GM12878 (cell line): Measurements from ENCODE around the gene PRKCD. TPM values are rescaled to one million over a fixed set of nuclear protein-coding genes. Genes with fewer than 3 reads are reported as not detected.

Experiments
- ATAC-seq: fragments of 200-7000 bp; cut with Tn5 transposase; 3 replicates; pipeline ENCODE4 v1.9.1; 2020; ENCODE audit warnings: mild to moderate bottlenecking, moderate library complexity
- BruUV-seq: library from RNA; stranded (reverse); fragments of 400-500 nt; replicated peaks from 2 replicates; lab custom pipeline; 2021; lab: Mats Ljungman, UMichigan
- CTCF ChIA-PET: fragments of 300-600 bp; sonication (Branson Sonifier 250); formaldehyde crosslinking; extraction: SDS; loops from one replicate; lab custom pipeline; 2021; ENCODE audit warnings: inconsistent platforms; lab: Yijun Ruan, JAX
- POLR2A ChIA-PET: fragments of 350-600 bp; formaldehyde crosslinking; extraction: SDS; loops from one replicate; lab custom pipeline; 2021; ENCODE audit warnings: inconsistent platforms; lab: Charles Lee
- RAD21 ChIA-PET: fragments of 300-600 bp; sonication (Branson Sonifier 250); formaldehyde crosslinking; loops from one replicate; lab custom pipeline; 2023; ENCODE audit warnings: antibody characterized with exemption; ENCODE audit not compliant: unreplicated experiment; lab: Charles Lee
- SMC1A ChIA-PET: fragments of 300-600 bp; sonication (Branson Sonifier 250); formaldehyde crosslinking; loops from one replicate; lab custom pipeline; 2023; ENCODE audit not compliant: unreplicated experiment, uncharacterized antibody; lab: Charles Lee
- DNase-seq: peaks from one replicate; pipeline ENCODE4 v3.0.0-alpha.2; 2011; ENCODE audit warnings: low read depth, low spot score
- FAIRE-seq: peaks from 3 replicates; lab custom pipeline; 2011; peaks lifted over from hg19 to GRCh38; lab: Jason Lieb, UNC
- H2AFZ ChIP-seq: 2 replicates; pipeline ENCODE4 v1.6.0; 2011; ENCODE audit warnings: low read depth, low read length, control low read depth; ENCODE audit not compliant: control insufficient read depth
- H3K27ac ChIP-seq: 2 replicates; pipeline ENCODE4 v1.5.1; 2011; ENCODE audit warnings: control low read depth; ENCODE audit not compliant: control insufficient read depth, insufficient read depth
- H3K27me3 ChIP-seq, 2 experiments: replicated peaks in 1 of 2; 2 replicates each; pipeline versions ENCODE4 v1.6.0 to v1.6.1; 2011; ENCODE audit warnings: low read length in 1 of 2; ENCODE audit not compliant: control insufficient read depth in 2 of 2, insufficient read depth in 2 of 2
- H3K36me3 ChIP-seq, 2 experiments: 2 replicates each; pipeline ENCODE4 v1.5.1; 2011; ENCODE audit warnings: low read length in 1 of 2; ENCODE audit not compliant: control insufficient read depth in 2 of 2, insufficient read depth in 2 of 2
- H3K4me1 ChIP-seq: 2 replicates; pipeline ENCODE4 v1.6.1; 2011; ENCODE audit warnings: mild to moderate bottlenecking, low read length, moderate library complexity, mixed read lengths; ENCODE audit not compliant: control insufficient read depth, insufficient read depth
- H3K4me2 ChIP-seq: 2 replicates; pipeline ENCODE4 v1.6.0; 2011; ENCODE audit warnings: control low read depth; ENCODE audit not compliant: control insufficient read depth, insufficient read depth
- H3K4me3 ChIP-seq: fragments of 200-600 bp; sonication (generic); 2 replicates; pipeline ENCODE4 v1.5.1; 2016
- H3K79me2 ChIP-seq: 2 replicates; pipeline ENCODE4 v1.6.0; 2011; ENCODE audit warnings: low read length; ENCODE audit not compliant: control insufficient read depth, insufficient read depth
- H3K9ac ChIP-seq: 2 replicates; pipeline ENCODE4 v1.8.0; 2011; ENCODE audit warnings: low read length, control low read depth, mixed read lengths; ENCODE audit not compliant: control insufficient read depth, insufficient read depth
- H3K9me3 ChIP-seq: replicated peaks from 3 replicates; pipeline ENCODE4 v1.5.1; 2011; ENCODE audit warnings: mild to moderate bottlenecking, low read length; ENCODE audit not compliant: control insufficient read depth, insufficient read depth
- H4K20me1 ChIP-seq: 2 replicates; pipeline ENCODE4 v1.6.0; 2011; ENCODE audit not compliant: control insufficient read depth, insufficient read depth
- BACH1 ChIP-seq: fragments of 450-650 bp; IDR thresholded peaks from 2 replicates; pipeline ENCODE4 v1.6.1; 2017; ENCODE audit warnings: mild to moderate bottlenecking, borderline replicate concordance
- HSF1 ChIP-seq: fragments of 150-350 bp; IDR thresholded peaks from 2 replicates; pipeline ENCODE4 v1.6.1; 2014; ENCODE audit warnings: mild to moderate bottlenecking, low read depth, low read length
- MEF2A ChIP-seq: IDR thresholded peaks from 2 replicates; pipeline ENCODE4 v1.6.1; 2011; ENCODE audit warnings: low read depth, mild to moderate bottlenecking, low read length, moderate library complexity; ENCODE audit not compliant: insufficient read depth
- RAD21 ChIP-seq: IDR thresholded peaks from 2 replicates; pipeline ENCODE4 v1.6.1; 2011; ENCODE audit warnings: mild to moderate bottlenecking, low read depth, low read length, moderate library complexity; ENCODE audit not compliant: insufficient read depth
- SPI1 ChIP-seq: IDR thresholded peaks from 2 replicates; pipeline ENCODE4 v1.6.1; 2011; ENCODE audit warnings: low read depth, mild to moderate bottlenecking, low read length, moderate library complexity, borderline replicate concordance; ENCODE audit not compliant: insufficient read depth
- ZSCAN29 ChIP-seq: fragments of 450-650 bp; IDR thresholded peaks from 2 replicates; pipeline ENCODE4 v1.6.1; 2017; ENCODE audit warnings: mild to moderate bottlenecking, moderate library complexity
- WGBS: methylation state at CpG from one replicate; pipeline ENCODE4 v1.1.6; 2016; ENCODE audit warnings: low lambda C conversion rate; ENCODE audit not compliant: insufficient replicate concordance, insufficient coverage; ENCODE audit errors: missing lambda C conversion rate; 5-methylcytosine and 5-hydroxymethylcytosine counted together
- in situ Hi-C: fragments of 300-500 bp; cut with MboI; formaldehyde crosslinking; loops from 9 replicates; pipeline ENCODE4 v1.14.3; 2018; ENCODE audit warnings: mixed read lengths
- intact Hi-C: fragments of 100-400 bp; cut with micrococcal nuclease; formaldehyde crosslinking; loops from one replicate; pipeline ENCODE4 v1.14.2; 2022; ENCODE audit not compliant: unreplicated experiment
- polyA plus RNA-seq, 11 experiments: library from polyadenylated mRNA; depleted of rRNA in 4 of 11; unstranded in 6 of 11; stranded (reverse) in 5 of 11; fragments of >200 nt; fragmentation: Nextera tagmentation in 4 of 11; fragmentation: Illumina TruSeq in 1 of 11; extraction: Ambion mirVana in 4 of 11; extraction: Trizol in 1 of 11; gene quantifications; 1 replicate in 1 of 11; 2 replicates in 10 of 11; pipeline versions ENCODE4 v1.2.1 to v1.2.3, GENCODE V29; 2011 to 2016; ENCODE audit warnings: inconsistent platforms in 2 of 11, missing spikeins in 2 of 11, low read depth in 1 of 11
- total RNA-seq, 4 experiments: library from RNA; depleted of rRNA in 3 of 4; stranded (reverse); fragments of >200 nt in 3 of 4; fragmentation: Illumina TruSeq in 1 of 4; extraction: Trizol in 1 of 4; gene quantifications; 2 replicates each; pipeline versions ENCODE4 v1.2.1 to v1.2.3, GENCODE V29; 2013 to 2021

The PRKCD gene
- total and polyA plus RNA-seq, 10 of the 15 experiments (the other 5 are each of a cell fraction or from before 2014, with no cell fraction given) = 10.0 to 114 (median 42.4) TPM

DNA sequence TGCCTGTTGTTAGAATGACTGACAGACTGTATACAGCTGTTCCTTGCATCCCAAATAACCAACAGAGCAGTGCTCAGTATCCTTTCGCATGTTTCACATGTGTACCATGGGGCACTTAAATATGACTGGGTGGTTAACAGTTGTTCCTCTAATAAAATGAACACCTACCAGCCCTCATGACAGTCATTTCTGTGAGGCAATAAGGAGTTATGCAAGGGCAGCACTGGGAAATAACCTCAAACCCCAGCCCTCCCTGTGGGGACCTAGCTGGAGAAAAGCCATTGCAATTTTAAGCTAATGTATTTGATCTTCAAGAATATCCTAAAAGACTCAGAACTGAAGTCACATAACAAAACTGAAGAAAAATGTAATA is 38.1 kb upstream of the PRKCD start:
- FAIRE-seq (no peak), DNase-seq (no peak), ATAC-seq (no peak)
- SMC1A ChIA-PET = interaction anchor here (1.1 to 1.7 kb wide), 2 partner anchors 13 to 73 kb away, joined by 4 to 9 read pairs; no protein-coding TSS in a partner anchor
- Histone ChIP-seq H3K9ac (no peak overlapping the region), H3K4me1 (no peaks in the 10 kb centered on the region), H3K79me2 (no peaks in the 10 kb centered on the region; the same call in 1 of the 2 replicates), H3K4me3 (no peak overlapping the region), H3K36me3 (peaks cover 24 to 49% of the 10 kb centered on the region in 2 experiments), H3K9me3 (no peaks in the 10 kb centered on the region), H4K20me1 (no peaks in the 10 kb centered on the region), H3K27me3 (no peaks in the 10 kb centered on the region), H3K4me2 (no peak overlapping the region), H3K27ac (no peak overlapping the region), H2AFZ (no peak overlapping the region)
- RAD21 ChIA-PET = interaction anchor here (0.7 kb wide), 1 partner anchor 8 kb away, joined by 3 read pairs; no protein-coding TSS in a partner anchor
- in situ Hi-C loops = no loop called here
- intact Hi-C loops = no loop called here
- TF ChIP-seq RAD21 = no peak
- no peak for TF ChIP-seq HSF1
- TF ChIP-seq SPI1 = no peak
- TF ChIP-seq ZSCAN29 = no peak
- TF ChIP-seq BACH1 = no peak
- TF ChIP-seq MEF2A = no peak
- POLR2A ChIA-PET = interaction anchor here (1.5 kb wide), 1 partner anchor 73 kb away, joined by 4 read pairs; no protein-coding TSS in a partner anchor
- 100% methylated on average over 1 of the region's 1 CpG for WGBS
- CTCF ChIA-PET = interaction anchor here (0.8 to 16.5 kb wide), 7 partner anchors 9 to 163 kb away, joined by 3 to 303 read pairs (median 7); partner anchors contain the start of gene PRKCD
- no TSS peak for BruUV-seq
